ENCODE measurements around the gene HYPK.
"Not testable (repeated sequence)": the region's sequence is repeated elsewhere in the genome, so short reads cannot be mapped to it uniquely, and the experiment has no call there.

DNA sequence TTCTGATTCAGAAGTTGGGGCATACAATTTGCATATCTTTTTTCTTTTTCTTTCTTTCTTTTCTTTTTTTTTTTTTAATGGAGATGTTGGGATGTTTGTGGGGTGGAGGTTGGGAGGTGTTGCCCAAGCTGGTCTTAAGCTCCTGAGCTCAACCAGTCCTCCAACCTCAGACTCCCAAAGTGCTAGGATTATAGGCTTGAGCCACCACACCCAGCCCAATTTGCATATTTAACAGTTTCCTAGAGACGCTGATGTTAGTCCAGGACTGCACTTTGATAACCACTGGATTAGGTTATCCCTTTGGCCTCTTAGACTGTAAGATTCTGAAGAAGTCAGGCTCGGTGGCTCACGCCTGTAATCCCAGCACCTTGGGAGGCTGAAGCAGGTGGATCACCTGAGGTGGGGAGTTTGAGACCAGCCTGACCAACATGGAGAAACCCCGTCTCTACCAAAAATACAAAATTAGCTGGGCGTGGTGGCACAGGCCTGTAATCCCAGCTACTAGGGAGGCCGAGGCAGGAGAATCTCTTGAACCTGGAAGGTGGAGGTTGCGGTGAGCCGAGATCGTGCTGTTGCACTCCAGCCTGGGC lies 29.6 kb downstream of the HYPK start:
- TF ChIP-seq POLR2AphosphoS5, POLR2A (IDR thresholded peaks at IDR 0.05): not testable (repeated sequence)
- TF ChIP-seq, protein P1, sequence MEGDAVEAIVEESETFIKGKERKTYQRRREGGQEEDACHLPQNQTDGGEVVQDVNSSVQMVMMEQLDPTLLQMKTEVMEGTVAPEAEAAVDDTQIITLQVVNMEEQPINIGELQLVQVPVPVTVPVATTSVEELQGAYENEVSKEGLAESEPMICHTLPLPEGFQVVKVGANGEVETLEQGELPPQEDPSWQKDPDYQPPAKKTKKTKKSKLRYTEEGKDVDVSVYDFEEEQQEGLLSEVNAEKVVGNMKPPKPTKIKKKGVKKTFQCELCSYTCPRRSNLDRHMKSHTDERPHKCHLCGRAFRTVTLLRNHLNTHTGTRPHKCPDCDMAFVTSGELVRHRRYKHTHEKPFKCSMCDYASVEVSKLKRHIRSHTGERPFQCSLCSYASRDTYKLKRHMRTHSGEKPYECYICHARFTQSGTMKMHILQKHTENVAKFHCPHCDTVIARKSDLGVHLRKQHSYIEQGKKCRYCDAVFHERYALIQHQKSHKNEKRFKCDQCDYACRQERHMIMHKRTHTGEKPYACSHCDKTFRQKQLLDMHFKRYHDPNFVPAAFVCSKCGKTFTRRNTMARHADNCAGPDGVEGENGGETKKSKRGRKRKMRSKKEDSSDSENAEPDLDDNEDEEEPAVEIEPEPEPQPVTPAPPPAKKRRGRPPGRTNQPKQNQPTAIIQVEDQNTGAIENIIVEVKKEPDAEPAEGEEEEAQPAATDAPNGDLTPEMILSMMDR (IDR thresholded peaks at IDR 0.05 in 8 of 11, conservative IDR thresholded peaks at IDR 0.05 in 3 of 11), result not testable (repeated sequence)

Data from spleen (tissue), 7 donors.